ENCODE results near the gene CFAP65.

GRCh38 chr2:219065484-219065883, 24.2 kb upstream of the CFAP65 start:
- TF ChIP-seq CTCF (IDR thresholded peaks at IDR 0.05) (no peak), POLR2A (IDR thresholded peaks at IDR 0.05) (no peak)
